COR-L47 (cell line): Measurements from ENCODE around the gene PAMR1.

Source experiments
- DNase-seq: peaks from one replicate; lab custom pipeline; 2025; lab: John Stamatoyannopoulos, UW

PAMR1 gene

GRCh38 chr11:35402751-35403660, 122.4 kb downstream of the PAMR1 start:
- DNase-seq = no peak

GRCh38 chr11:35398881-35399280, 126.5 kb downstream of the PAMR1 start:
- DNase-seq = no peak

DNA sequence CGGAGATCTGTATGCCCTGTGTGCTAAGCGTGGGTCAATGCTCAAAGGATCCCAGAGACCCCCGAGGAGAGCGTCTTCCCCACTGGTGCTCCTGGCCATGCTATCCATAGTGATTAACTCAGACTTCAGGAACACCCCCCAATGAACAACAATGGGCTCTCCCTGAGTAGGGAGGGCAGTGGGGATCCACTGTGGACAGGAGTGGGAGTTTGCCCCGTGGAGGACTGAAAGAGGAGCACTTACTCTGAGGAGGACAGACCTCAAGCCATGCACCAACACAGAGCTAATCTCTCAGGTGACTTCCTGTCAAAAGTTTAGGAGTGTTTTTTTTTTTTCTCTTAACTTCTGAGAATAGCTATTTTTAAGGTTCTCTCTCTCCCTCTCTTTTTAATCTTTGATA, 130.5 kb downstream of the PAMR1 start:
- DNase-seq = no peak

DNA sequence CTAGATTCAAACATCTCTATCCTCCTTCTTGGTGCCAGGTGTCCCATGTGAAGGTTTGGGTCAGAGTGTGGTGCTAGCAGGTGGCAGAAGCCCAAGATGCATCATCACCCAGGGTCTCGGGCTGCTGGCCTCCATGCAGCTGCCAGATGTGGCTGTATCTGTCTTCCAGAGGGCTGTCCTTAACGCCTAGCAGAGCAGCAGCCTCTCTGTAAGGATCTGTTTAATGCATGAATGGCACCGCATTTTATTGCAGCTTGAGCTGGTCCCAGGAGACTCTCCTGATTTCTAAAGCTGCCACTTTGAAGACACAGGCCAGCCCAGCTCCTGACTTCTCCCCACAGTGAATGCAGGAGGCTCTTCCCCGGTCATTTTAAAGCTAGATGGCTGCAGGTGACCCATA, 132.3 kb downstream of the PAMR1 start:
- DNase-seq = no peak

DNA sequence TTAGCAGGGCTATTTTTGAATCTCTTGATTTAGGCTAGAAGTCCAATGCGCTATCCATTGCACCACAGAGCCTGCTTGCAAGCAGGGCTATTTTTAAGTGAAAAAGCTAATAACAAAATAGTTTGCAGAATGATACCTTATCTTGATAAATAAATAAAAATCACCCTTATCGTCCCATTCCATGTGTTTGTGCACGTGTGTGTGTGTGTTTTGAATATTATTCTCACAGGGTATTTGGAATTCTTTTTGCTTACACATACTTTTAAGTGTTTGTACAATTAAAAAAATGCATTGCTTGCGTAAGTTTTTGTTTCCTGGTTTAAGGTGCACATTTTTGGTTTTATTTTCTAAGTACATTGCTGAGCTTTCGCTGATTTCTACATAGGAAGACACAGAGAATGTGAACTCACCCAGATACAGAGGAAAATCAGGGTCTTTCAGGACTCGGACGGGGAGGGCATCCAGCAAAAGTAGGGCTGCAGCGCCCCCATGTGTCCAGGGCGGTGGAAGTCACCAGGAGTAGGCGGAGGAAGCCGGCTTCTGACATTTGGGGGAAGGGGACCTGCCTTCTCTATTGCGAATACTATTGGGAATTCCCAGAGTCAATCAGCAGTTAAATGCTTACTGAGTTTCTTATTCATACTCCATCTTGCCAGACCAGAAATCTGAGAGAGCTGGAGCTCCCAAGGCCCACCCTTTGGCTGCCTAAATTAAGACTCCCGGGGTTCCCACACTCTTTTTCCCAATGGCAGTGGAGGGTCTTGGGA, 133.3 kb downstream of the PAMR1 start:
- peak; percentile 78 for DNase-seq

DNA sequence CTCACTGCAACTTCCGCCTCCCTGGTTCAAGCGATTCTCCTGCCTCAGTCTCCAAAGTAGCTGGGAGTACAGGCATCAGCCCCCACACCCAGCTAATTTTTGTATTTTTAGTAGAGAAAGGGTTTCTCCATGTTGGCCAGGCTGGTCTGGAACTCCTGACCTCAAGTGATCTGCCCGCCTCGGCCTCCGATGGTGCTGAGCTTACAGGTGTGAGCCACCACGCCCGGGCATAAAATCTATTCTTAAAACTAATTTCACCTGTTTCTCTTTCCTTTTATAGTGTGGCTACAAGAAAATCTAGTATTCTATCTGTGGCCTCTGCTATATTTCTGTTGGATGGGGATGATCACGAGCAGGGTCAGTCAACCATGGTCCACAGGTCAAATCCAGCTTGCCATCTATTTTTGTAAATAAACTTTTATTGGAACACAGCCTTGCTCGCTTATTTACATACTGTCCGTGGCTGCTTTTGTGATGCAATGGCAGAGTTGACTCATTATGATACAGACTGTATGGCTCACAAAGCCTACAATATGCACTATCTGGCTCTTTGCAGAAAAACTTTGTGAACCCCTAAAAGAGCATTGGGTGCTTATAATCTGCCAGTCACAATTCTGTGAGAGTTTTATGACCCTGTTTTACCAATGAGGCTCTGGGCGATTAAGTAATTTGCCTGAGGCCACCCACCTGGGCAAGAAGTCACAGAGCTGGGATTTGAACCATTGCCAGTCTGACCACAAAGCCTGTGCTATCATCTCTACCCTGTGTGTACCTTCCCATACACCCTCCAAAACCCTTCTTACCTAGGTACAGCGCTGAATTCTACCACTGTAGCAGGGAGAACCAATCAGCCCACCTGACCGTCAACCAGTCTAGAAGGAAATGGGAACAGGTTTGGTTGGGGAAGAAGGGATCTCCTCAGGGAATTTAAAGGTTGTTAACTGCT, 134.4 kb downstream of the PAMR1 start:
- DNase-seq = peak; percentile 8

- no peak for DNase-seq
Measured at GRCh38 chr11:35389897-35390465, 135.4 kb downstream of the PAMR1 start.

- DNase-seq = no peak
Measured at GRCh38 chr11:35389112-35389511, 136.3 kb downstream of the PAMR1 start.

GRCh38 chr11:35388061-35388460, 137.4 kb downstream of the PAMR1 start:
- no peak for DNase-seq

- no peak for DNase-seq
Measured at GRCh38 chr11:35387111-35387982, 138.1 kb downstream of the PAMR1 start.

DNA sequence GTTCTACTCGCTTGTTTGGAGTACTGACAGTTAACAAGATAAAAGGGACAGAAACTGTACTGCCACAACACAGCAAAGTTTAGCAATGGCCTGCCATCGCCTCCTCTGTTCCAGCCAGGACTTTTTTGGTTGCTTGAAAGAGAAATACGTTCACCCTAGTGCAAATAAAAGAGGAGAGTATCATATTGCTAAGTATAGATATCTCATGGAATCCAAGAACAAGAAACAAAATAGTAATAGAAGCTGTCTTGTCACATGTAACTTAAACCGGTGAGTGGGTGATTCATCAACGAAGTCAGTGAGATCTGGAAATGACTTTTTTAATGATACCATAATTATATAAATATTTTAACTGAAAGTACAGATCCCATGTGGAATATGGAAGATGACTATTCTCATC, 141.5 kb downstream of the PAMR1 start:
- no peak for DNase-seq
